HG03378 (cell line): ENCODE data around the gene MIXL1.
A peak's percentile ranks its signal among the peaks of the same experiment; 100 is the strongest.
"Not testable (repeated sequence)": the region's sequence is repeated elsewhere in the genome, so short reads cannot be mapped to it uniquely, and the experiment has no call there.

Experiments used
- ATAC-seq: cut with Tn5 transposase; IDR thresholded peaks from one replicate; pipeline ENCODE4 v1.9.1; 2021; ENCODE audit warnings: mild to moderate bottlenecking, moderate library complexity; ENCODE audit not compliant: unreplicated experiment

The MIXL1 gene

DNA sequence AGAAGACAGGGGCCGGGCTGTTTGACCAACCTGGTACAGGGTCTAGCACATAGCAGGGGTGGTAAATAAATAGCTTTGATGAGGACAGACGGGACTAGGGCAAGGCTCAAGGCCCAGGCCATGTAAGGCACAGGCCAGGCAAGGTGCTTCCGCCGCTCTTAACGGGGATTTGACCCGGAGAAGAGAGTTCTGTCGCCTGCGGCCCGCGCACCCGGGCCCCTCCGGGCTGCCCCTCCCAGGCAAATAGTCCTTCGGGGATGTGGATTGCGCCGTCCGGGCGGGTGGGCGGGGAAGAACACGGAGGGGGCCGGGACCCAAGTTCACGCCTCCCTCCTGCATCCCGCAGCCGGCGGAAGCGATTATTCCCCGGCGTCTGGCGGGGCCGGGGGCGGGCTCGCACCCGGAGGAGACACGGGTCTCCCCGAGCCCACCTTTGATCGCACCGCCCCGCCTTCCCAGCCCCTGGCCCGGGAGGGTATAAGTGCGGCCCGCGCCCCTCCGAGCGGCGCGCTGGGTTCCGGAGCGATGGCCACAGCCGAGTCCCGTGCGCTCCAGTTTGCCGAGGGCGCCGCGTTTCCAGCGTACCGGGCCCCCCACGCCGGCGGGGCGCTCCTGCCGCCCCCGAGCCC, at the start of gene MIXL1:
MIXL1 (plus strand) TSS at position 508 of the 629 bp plus-strand sequence; CDS start at position 526, 18 bp downstream.
- ATAC-seq: no peak

DNA sequence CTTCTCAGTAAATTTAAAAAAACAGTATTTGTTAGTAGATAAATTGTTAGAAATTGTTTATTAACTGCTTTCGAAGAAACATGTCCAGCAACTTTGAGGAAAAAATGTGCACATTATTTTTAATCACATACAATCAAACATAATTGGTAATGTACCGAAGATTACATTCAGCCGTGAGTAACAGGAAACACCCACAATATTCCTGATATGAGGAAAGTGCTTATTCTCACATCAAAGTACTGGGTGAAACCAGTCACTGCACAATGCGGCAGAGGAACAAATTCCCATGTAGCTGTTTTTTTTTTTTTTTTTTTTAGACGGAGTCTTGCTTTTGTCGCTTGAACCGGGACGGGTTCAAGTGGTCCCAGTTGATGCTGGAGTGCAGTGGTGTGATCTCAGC, 46.6 kb upstream of the MIXL1 start:
- ATAC-seq: no peak

DNA sequence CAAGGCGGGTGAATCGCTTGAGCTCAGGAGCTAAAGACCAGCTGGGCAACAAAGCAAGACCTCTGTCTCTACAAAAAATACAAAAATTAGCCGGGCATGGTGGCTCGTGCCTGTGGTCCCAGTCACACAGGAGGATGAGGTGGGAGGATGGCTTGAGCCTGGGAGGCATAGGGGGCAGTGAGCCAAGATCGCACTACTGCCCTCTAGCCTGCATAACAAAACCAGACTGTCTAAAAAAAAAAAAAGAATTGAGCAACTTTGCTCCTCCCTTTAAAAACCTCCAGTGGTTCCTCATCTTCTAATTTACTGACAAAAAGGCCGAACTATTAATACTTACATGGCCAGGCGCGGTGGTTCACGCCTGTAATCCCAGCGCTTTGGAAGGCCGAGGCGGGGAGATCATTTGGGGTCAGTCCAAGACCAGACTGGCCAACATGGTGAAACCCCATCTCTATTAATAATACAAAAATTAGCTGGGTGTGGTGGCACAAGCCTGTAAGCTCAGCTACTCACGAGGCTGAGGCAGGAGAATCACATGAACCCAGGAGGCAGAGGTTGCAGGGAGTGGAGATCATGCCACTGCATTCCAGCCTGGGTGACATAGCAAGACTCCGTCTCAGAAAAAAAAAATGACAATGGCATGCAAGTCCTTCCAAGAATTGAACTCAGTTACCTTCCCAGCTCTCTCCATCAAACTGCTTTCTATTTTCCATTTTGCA, 41.3 kb upstream of the MIXL1 start:
- no peak for ATAC-seq

DNA sequence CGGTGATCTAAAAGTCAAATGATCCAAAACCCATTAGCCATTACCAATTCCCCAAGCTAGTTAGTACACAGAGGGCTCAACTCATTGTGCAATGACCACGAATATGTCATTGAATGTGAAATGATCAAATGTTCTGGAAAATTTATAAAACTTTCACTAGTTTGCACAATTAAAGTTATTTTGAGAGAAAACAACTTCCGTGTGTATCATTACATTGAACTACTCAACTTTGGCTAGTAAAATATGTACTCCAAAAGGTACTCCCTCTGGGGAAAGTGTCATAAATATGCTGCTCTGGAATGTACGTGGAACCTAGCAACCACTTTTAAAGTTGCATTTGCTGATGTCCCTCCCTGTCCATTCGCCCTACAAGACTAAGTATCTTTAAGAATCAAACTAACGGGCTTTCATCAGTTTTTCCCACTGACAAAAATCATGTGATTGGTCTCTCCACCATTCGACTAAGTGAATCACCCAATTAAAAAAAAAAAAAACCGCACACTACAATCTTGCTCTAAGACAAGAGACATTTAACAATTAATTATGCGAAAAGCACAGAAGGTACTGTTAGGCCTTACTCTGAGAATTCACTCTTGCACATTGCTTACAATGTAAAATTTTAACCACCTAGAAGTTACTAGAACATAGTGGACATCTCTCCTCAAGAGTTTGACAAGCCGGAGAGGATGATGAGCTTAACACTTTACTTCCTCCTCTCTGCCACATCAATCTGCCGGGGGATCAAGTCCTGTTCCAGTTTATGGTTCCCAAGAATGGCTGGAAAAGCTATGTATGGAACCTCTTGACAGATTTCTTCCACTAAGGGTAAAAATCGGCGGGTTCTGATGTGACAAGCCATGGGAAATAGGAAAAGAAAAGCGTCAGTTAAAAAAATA, 38.1 kb upstream of the MIXL1 start:
- no peak for ATAC-seq

DNA sequence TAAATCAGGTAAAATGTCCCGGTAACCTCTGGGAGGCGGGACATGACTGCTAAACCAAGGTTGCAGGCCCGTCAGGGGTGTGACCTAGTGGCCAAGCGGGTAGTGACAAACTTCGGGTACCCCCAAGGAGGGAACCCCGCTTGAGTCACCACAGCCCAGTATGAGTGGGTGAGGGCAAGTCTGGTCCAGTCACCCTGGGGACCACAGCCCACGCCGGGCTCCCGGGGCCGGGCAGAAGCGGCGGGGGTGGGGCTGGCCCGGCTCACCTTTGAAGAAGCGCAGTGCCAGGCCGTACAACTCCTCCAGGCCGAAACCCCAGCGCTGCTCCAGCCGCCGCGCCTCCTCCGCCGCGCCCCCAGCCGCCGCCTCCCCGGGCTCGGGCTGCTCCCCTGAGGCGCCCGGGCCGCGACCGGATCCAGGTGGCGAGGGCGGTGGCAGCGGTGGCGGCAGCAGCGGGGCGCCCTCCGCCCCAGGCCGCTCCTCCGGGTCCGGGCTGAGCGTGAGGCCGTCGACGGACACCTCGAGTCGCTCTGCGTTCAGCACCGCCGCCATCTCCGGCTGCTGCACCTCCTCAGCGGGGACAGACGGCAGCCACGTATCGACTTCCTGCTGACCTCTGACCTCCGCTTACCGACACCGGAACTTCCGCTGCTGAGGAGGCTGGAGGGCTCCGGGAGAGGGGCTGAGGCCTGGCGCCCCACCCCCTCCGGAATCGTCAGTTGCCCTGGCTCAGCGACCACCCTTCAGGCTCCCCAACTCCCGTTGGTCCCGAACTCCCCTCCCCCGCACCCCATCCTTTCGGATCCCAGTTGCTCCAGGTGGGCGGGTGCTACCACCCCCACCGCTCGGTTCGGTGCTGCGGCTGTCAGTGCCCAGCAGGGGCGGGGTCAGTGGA, 37.1 kb upstream of the MIXL1 start, which contains the start of gene ACBD3:
ACBD3 (minus strand) TSS at position 618 of the 895 bp plus-strand sequence; CDS start at position 552, 66 bp downstream.
- peak; percentile 82 for ATAC-seq

DNA sequence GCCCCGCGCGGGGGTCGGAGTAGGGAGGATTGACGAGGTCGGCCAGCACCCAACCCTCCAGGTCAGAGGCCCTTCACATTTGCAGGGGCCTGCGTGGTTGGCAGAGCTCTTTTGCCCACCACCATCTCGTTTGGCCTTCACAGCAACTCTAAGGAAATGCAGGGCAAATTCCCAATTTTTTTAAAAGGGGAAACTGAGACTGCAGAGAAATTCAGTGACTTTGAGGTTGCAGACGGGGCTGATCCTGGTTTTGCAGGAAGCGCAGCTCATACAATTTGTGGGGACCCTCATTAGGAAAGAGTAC, 36.5 kb upstream of the MIXL1 start:
- no peak for ATAC-seq

DNA sequence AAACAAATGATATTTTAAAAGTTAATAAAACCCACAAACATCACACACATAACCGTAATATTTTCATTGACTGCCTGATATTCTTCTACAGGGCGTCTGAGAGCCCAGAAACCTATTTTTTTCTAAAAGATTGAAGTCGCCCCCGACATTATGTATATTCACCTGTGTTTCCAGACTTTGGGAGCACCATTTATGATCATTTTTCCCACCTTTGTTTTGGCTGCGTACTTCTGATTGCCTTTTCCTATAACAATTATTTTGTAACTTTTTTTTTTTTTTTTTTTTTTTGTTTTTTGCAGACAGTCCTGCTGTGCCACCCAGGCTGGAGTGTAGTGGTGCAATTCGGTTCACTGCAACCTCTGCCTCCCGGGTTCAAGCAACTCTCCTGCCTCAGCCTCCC, 36.1 kb upstream of the MIXL1 start:
- ATAC-seq: no peak

DNA sequence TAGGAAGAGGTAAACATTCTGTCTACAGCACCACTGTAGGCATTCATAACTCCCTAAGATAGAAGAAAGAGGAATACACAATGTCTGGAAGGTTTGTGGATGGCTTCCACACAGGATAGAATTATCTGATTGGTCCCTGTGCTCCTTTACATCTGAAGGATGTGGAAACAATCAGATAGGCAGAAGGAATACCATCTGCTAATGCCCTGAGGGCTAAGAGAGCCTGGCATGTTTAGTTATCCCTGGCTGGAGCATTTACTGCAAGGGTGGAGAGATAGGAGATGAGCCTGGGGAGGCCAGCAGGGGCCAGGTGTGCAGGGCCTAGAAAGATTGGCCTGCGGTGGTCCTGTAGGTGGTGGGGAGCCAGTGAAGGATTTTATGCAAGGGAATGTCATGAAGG, 28.3 kb upstream of the MIXL1 start:
- ATAC-seq: no peak

DNA sequence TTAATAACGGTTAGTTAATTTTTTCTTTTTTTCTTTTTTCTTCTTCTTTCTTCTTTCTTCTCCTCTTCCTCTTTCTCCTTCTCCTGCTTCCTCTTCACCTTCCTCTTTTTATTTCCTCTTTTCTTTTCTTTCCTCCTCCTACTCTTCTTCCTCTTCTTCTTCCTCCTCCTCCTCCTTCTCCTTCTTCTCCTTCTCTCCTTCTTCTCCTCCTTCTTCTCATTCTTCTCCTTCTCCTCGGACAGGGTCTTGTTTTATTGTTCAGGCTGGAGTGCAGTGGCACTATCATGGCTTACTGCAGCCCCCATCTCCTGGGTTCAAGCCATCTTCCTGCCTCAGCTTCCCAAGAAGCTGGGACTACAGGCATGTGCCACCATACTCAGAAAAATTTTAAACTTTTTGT, 23.5 kb upstream of the MIXL1 start:
- no peak for ATAC-seq

DNA sequence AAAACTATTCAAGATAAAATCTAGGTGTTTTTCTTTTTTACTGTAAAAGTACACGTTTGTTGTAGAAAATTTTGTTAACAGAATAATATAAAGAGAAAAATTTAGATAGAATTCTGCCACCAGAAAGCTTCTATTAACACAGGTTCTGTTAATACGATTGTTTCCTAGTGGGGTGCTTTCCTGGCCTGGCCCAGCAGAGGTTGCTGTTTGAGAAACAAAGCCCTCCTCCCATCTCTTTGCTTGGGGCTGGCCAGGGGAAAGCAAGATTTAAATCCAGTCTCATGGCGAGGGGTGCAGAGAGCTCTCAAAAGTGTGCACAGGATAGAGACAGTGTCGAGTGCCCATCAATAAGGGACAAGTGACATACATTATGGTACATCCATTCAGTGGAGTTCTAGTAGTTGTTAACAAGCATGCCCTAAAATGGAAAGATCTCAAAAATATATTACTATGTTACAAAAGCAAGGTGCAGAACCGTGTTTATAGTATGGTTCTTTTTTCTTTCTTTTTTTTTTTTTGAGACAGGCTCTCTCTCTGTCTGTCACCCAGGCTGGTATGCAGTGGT, 22.4 kb upstream of the MIXL1 start:
- no peak for ATAC-seq

DNA sequence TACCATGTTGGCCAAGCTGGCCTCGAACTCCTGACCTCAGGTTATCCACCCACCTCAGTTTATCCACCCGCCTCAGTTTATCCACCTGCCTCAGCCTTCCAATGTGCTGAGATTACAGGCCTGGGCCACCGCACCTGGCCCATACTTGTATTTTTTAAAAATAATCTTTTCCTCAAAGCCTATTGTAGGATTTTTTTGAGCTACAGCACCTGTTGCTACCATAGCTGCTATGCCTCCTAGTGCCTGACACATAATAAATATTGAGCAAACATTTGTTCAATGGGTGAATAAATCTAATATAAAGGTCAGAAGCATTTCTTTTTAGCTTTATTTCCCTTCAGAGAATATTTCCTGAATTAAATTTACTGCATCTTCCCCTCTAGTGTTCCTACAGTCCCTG, 21.2 kb upstream of the MIXL1 start:
- no peak for ATAC-seq

DNA sequence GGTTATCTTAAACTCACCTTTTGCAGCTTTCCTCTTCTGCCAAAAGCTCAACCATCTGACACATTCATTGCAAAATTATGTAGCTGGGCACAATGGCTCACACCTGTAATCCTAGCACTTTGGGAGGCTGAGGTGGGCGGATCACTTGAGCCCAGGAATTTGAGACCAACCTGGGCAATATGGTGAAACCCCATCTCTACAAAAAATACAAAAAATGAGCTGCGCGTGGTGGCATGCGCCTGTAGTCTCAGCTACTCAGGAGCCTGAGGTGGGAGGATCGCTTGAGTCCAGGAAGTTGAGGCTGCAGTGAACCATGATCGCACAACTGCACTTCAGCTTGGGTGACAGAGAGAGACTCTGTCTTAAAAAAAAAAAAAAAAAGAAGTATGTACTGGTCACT, 20.8 kb upstream of the MIXL1 start:
- ATAC-seq: not testable (repeated sequence)

DNA sequence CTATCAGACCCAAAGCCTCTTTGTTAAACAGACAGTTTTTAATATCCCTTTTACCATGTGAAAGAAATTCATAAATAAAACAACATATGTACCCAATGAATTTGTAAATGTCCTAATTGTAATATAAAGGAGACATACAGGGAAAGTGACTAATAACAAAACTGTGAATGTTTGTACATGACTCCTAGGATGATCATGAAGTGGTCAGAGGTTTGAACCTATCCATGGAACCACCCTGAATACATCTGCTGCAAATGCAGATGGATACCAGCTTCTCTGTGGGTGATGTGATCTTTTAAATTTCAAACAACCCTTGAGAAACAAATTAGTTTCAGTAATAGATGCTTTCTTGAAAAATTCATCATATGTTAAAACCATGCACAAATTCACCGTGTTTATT, 20.2 kb upstream of the MIXL1 start:
- ATAC-seq: no peak

DNA sequence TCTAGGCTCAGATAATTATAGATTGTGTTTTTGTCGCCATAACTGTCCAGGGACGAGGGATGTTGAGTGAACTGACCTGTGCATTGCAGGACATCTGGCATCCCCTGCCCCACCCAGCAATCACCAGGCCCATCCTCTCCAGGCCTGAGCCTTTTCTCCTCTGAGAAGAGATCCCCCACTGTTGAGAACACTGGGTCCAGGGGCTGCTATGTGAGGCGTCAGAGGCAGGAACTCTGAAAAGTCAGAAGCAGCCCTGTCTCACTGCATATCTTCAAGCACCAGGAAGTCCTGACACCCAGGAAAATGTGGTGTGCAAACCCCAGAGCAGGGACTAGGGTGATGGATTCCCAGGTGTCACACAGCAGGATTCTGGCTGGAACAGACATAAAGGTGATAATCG, 19.8 kb upstream of the MIXL1 start:
- no peak for ATAC-seq

DNA sequence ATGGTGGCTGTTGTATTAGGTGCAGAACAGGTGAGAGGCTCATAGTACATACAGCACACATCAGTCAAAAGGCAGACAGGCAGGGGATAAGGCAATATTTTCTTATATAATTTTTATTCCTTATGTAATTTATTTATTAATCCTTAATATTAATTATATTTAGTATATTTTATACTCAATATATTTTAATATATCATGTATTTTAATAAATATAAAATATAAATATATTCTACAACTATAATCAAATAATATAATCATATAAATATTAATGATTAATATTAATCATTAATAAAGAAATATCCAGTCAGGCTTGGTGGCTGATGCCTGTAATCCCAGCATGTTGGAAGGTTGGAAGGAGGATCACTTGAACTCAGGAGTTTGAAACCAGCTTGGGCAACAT, 19.3 kb upstream of the MIXL1 start:
- ATAC-seq: no peak

DNA sequence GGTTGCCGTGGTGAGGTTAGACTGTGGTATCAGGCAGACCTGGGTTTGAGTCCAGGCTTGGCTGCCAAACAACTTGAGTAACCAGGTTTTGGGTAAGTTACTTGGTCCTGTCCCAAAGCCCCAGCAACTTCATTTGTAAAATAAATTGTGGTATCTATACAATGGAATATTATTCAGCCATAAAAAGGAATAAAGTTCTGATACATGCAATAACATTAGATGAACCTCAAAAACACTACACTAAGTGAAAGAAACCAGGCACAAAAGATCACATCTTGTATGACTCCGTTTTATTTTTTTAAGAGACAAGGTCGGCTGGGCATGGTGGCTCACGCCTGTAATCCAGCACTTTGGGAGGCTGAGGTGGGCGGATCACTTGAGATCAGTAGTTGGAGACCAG, 16.4 kb upstream of the MIXL1 start:
- no peak for ATAC-seq

DNA sequence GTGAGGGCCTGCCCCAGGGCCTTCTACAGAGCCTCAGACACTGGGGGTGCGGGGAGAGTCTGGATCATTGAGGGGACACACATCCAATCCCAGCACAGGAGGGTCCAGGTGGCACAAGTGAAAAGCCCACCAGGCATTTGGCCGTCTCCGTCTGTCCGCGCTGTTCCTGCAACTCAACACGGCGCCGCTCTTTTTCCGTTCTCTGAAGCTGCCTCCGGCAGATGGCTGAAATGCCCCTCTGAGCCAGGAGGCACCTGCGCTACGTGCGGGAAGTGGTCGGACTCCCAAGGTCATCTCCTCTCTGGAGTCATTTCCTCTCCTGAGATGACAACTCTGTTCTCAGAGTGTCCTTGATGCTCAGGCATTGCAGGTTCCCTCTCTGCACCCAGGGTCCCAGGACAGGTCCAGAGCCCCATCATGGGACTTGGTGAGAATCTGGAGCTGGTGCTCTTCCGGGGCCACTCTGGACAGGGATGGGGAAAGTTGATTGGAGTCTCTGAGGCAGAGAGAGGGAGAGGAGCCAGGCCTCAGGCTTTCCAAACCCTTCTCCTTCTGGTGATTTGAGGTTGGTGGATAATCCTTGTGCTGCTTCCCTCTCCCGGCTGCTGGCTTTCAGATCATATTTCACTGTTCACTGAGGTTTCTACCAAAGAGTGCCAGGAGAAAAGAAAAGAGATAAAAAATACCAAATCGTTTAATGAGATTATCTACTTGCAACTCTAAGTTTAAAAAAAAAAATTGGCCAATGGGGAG, 14.0 kb upstream of the MIXL1 start:
- no peak for ATAC-seq

DNA sequence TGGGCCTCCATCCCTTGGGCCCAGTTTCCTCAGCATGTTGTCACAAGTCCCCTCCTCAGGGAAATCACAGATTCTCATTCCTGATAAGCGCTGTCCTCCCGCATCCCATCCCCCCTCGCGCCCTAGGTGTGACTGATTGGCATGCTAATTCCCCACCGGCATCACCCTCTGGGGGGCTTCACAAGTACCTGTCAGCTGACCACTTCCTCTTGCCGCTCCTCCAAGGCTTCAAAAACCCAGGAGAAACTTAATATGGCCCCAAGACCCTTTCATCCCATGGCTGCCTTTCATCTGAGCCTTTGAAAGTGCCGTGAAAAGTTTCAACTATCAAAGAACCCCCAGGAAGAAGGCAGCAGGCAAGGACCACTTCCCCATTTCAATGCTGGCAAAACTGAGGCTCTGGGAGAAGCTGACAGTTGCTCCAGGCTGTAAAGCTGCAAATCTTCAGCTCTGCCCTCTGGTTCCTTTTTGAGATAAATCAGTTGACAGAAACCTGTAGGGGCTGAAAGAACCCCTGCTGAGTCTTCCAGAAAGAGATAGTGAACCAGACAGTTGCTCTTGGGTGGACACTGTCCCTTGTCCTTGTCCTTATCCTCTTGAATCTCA, 12.8 kb upstream of the MIXL1 start:
- no peak for ATAC-seq

DNA sequence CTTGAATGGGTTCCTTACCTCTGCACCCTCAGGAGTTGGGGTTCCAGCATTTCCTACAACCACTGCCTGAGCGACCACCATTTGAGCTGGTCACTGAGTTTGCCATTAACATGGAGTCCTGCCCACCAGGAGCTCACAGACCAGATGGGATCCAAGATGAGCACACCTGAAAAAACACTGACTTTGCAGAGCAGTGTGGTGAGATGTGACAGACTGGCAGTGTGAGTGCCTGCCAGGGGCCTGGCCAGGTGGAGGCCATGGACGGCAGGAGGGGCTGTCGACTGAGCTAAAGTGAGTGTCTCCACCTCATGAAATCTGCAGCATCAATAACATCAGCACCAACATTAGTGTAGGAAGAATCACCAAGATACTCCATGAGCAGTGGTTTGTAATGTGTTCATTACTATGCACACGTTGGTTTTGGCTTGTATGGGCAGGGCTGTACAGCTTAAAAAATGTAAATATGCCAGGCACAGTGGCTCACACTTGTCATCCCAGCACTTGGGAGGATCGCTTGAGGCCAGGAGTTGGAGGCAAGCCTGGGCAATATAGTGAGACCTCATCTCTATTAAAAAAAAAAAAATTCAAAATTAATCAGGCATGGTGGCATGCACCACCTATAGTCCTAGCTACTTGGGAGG, 12.2 kb upstream of the MIXL1 start:
- no peak for ATAC-seq
